Endothelial cell of umbilical vein (primary cell): Measurements from ENCODE around the gene CCR1. TPM values are rescaled to one million over a fixed set of nuclear protein-coding genes. Genes with fewer than 3 reads are reported as not detected.

Experiments used
- BruUV-seq: library from RNA; stranded (reverse); fragments of 400-500 nt; replicated peaks from 2 replicates; lab custom pipeline; 2021; lab: Mats Ljungman, UMichigan
- CTCF ChIA-PET: fragments of 300-600, 350-600 bp; sonication (Branson Sonifier 250); formaldehyde crosslinking; loops from one replicate; lab custom pipeline; 2021; ENCODE audit warnings: antibody characterized with exemption, inconsistent platforms; lab: Charles Lee
- POLR2A ChIA-PET: fragments of 300-600, 350-600 bp; sonication (Branson Sonifier 250); formaldehyde crosslinking; loops from one replicate; lab custom pipeline; 2021; ENCODE audit warnings: antibody characterized with exemption, inconsistent platforms; lab: Charles Lee
- DNase-seq: peaks from one replicate; pipeline ENCODE4 v3.0.0-alpha.2; 2011; ENCODE audit warnings: low read depth, low spot score
- FAIRE-seq: peaks from 2 replicates; lab custom pipeline; 2011; peaks lifted over from hg19 to GRCh38; lab: Jason Lieb, UNC
- H2AFZ ChIP-seq: 2 replicates; pipeline ENCODE4 v1.6.0; 2012; ENCODE audit warnings: low read depth, low read length, control low read depth, inconsistent platforms
- H3K27ac ChIP-seq: 2 replicates; pipeline ENCODE4 v1.5.1; 2011; ENCODE audit warnings: low read depth, mild to moderate bottlenecking, control low read depth, low read length, moderate library complexity; ENCODE audit not compliant: insufficient read depth
- H3K27me3 ChIP-seq, 2 experiments: 2 replicates each; pipeline versions ENCODE4 v1.6.0 to v1.6.1; 2011; ENCODE audit warnings: low read length in 2 of 2, mixed read lengths in 1 of 2; ENCODE audit not compliant: control insufficient read depth in 2 of 2, insufficient read depth in 2 of 2
- H3K36me3 ChIP-seq, 2 experiments: 2 replicates in 1 of 2; 3 replicates in 1 of 2; pipeline ENCODE4 v1.5.1; 2011; ENCODE audit warnings: low read length in 2 of 2, mild to moderate bottlenecking in 1 of 2, moderate library complexity in 1 of 2; ENCODE audit not compliant: control insufficient read depth in 2 of 2, insufficient read depth in 2 of 2; ENCODE audit errors: extremely low read depth in 1 of 2
- H3K4me1 ChIP-seq: 3 replicates; pipeline ENCODE4 v1.5.1; 2011; ENCODE audit warnings: mild to moderate bottlenecking, low read length; ENCODE audit not compliant: control insufficient read depth, insufficient read depth; ENCODE audit errors: extremely low read depth
- H3K4me2 ChIP-seq: 2 replicates; pipeline ENCODE4 v1.6.1; 2011; ENCODE audit warnings: low read length, control low read depth, mixed read lengths; ENCODE audit not compliant: insufficient read depth
- H3K4me3 ChIP-seq, 3 experiments: fragments of 200-600 bp in 1 of 3; sonication (generic), shearing (Covaris generic) in 1 of 3; replicated peaks in 1 of 3; 2 replicates each; pipeline ENCODE4 v1.5.1; 2011 to 2016; ENCODE audit warnings: control low read depth in 3 of 3, low read length in 3 of 3, mild to moderate bottlenecking in 2 of 3, inconsistent platforms in 1 of 3, low read depth in 1 of 3, moderate library complexity in 1 of 3; ENCODE audit not compliant: insufficient read depth in 1 of 3
- H3K79me2 ChIP-seq: 2 replicates; pipeline ENCODE4 v1.6.0; 2012; ENCODE audit warnings: low read length, inconsistent platforms; ENCODE audit not compliant: control insufficient read depth, insufficient read depth
- H3K9ac ChIP-seq: replicated peaks from 2 replicates; pipeline ENCODE3; 2011; ENCODE audit warnings: low read length, control low read depth; ENCODE audit not compliant: insufficient read depth; ENCODE audit errors: extremely low read depth
- H3K9me1 ChIP-seq: replicated peaks from 3 replicates; pipeline ENCODE4 v1.6.0; 2011; ENCODE audit warnings: mild to moderate bottlenecking, low read length; ENCODE audit not compliant: control insufficient read depth, insufficient read depth; ENCODE audit errors: extremely low read depth
- H3K9me3 ChIP-seq: replicated peaks from 2 replicates; pipeline ENCODE4 v1.5.1; 2012; ENCODE audit warnings: low read length, inconsistent platforms; ENCODE audit not compliant: control insufficient read depth, insufficient read depth
- H4K20me1 ChIP-seq: replicated peaks from 2 replicates; pipeline ENCODE3; 2011; ENCODE audit warnings: mild to moderate bottlenecking, low read length; ENCODE audit not compliant: control insufficient read depth, insufficient read depth; ENCODE audit errors: extremely low read depth
- CTCF ChIP-seq, 2 donors: IDR thresholded peaks; 1 replicate in 1 of 2; 2 replicates in 1 of 2; pipeline ENCODE4 v1.5.1; 2011; ENCODE audit warnings: low read length in 2 of 2, mild to moderate bottlenecking in 2 of 2, moderate library complexity in 2 of 2, control low read depth in 1 of 2, inconsistent platforms in 1 of 2, low read depth in 1 of 2; ENCODE audit not compliant: insufficient read depth in 1 of 2; ENCODE audit errors: extremely low read depth in 1 of 2
- EZH2 ChIP-seq: IDR thresholded peaks from 2 replicates; pipeline ENCODE4 v1.6.1; 2012; ENCODE audit warnings: borderline replicate concordance, low read depth, mild to moderate bottlenecking, moderate library complexity, low read length, inconsistent platforms; ENCODE audit not compliant: severe bottlenecking
- FOS ChIP-seq: IDR thresholded peaks from 2 replicates; pipeline ENCODE4 v1.6.1; 2011; ENCODE audit warnings: mild to moderate bottlenecking, low read length, moderate library complexity, borderline replicate concordance; ENCODE audit not compliant: insufficient read depth
- GATA2 ChIP-seq: IDR thresholded peaks from 2 replicates; pipeline ENCODE4 v1.7.0; 2011; ENCODE audit warnings: low read depth, mild to moderate bottlenecking, moderate library complexity, mixed read lengths, low read length; ENCODE audit not compliant: insufficient read length, insufficient read depth
- JUN ChIP-seq: IDR thresholded peaks from 2 replicates; pipeline ENCODE4 v1.6.1; 2011; ENCODE audit warnings: borderline replicate concordance, low read depth; ENCODE audit not compliant: insufficient read length, insufficient read depth
- MAX ChIP-seq: IDR thresholded peaks from 2 replicates; pipeline ENCODE4 v1.6.1; 2011; ENCODE audit not compliant: insufficient read depth, insufficient read length
- MYC ChIP-seq: IDR thresholded peaks from one replicate; pipeline ENCODE4 v1.6.1; 2011; ENCODE audit warnings: mild to moderate bottlenecking, low read depth, low read length
- POLR2A ChIP-seq: IDR thresholded peaks from 2 replicates; pipeline ENCODE4 v1.6.1; 2012; ENCODE audit warnings: low read depth, mild to moderate bottlenecking, control low read depth, low read length
- POLR2AphosphoS5 ChIP-seq: IDR thresholded peaks from 2 replicates; pipeline ENCODE4 v1.6.1; 2012; ENCODE audit warnings: low read depth, mild to moderate bottlenecking, control low read depth, low read length, moderate library complexity; ENCODE audit not compliant: insufficient read depth
- dilution Hi-C: fragments of 300-500 bp; cut with MboI; formaldehyde crosslinking; loops from one replicate; pipeline ENCODE4 v1.15.0; 2019; ENCODE audit warnings: low sequenced_read_pairs; ENCODE audit not compliant: extremely low pct_ligation_motif_present
- intact Hi-C: fragments of 100-400 bp; cut with micrococcal nuclease; formaldehyde crosslinking; loops from one replicate; pipeline ENCODE4 v1.10.0; 2022
- polyA plus RNA-seq, 4 experiments: library from polyadenylated mRNA; depleted of rRNA in 3 of 4; stranded (reverse) in 3 of 4; unstranded in 1 of 4; fragments of >200 nt; gene quantifications; 2 replicates each; pipeline versions ENCODE4 v1.2.1 to v1.2.3, GENCODE V29; 2011 to 2012; ENCODE audit warnings: missing spikeins in 1 of 4
- total RNA-seq: library from RNA; stranded (reverse); gene quantifications from 2 replicates; pipeline ENCODE4 v1.2.3, GENCODE V29; 2021

CCR1 gene
- total and polyA plus RNA-seq, 2 donors (not counting 3 experiments of a cell fraction or from before 2014, with no cell fraction given): not detected

GRCh38 chr3:46242120-46242519 lies 34.0 kb upstream of the CCR1 start, which contains the start of gene CCR3:
CCR3 (plus strand) TSS chr3:46242460; CDS start chr3:46265159, 22,699 bp downstream.
- CTCF ChIA-PET: no interaction called here
- Histone ChIP-seq H3K9me1 (no peaks in the 10 kb centered on the region), H3K27ac (no peak within 1 kb of the TSS), H3K4me3 (no peak within 1 kb of the TSS), H3K4me2 (no peak within 1 kb of the TSS), H4K20me1 (no peaks in the 10 kb centered on the region), H2AFZ (no peak within 1 kb of the TSS), H3K9ac (no peak within 1 kb of the TSS), H3K36me3 (no peaks in the 10 kb centered on the region), H3K27me3 (peaks cover 0 to 3% of the 10 kb centered on the region in 2 experiments), H3K4me1 (no peaks in the 10 kb centered on the region), H3K9me3 (no peaks in the 10 kb centered on the region), H3K79me2 (no peaks in the 10 kb centered on the region)
- intact Hi-C loops: no loop called here
- POLR2A ChIA-PET: no interaction called here
- DNase-seq (no peak), FAIRE-seq (no peak)
- TF ChIP-seq FOS (no peak), POLR2A (no peak), JUN (no peak)
- BruUV-seq: no TSS peak
- dilution Hi-C loops: no loop called here

- H3K27ac ChIP-seq: no peak overlapping the region
- DNase-seq (no peak), FAIRE-seq (no peak)
- H3K36me3 ChIP-seq: no peaks in the 10 kb centered on the region
- no peak for TF ChIP-seq CTCF (IDR thresholded peaks at IDR 0.05; ENCODE audit: extremely low read depth in 1 of 2, insufficient read depth in 1 of 2, low read depth in 1 of 2, low read length in 2 of 2)
- no peak for TF ChIP-seq FOS
- TF ChIP-seq MYC: no peak
- no peak for TF ChIP-seq EZH2
- no peak for TF ChIP-seq JUN
- no peak for TF ChIP-seq GATA2
- no peak for TF ChIP-seq MAX
- TF ChIP-seq POLR2A: no peak
- TF ChIP-seq POLR2AphosphoS5: no peak
- H4K20me1 ChIP-seq: no peaks in the 10 kb centered on the region
- ChIA-PET CTCF (no interaction called here), POLR2A (no interaction called here)
- no peaks in the 10 kb centered on the region for H3K9me3 ChIP-seq
- no peak overlapping the region for H2AFZ ChIP-seq
- H3K27me3 ChIP-seq: peaks cover 0 to 3% of the 10 kb centered on the region in 2 experiments
- dilution Hi-C loops (no loop called here), intact Hi-C loops (no loop called here)
- no peak overlapping the region for H3K4me2 ChIP-seq
- no peak overlapping the region for H3K4me3 ChIP-seq
- no TSS peak for BruUV-seq
- no peak overlapping the region for H3K9ac ChIP-seq
- no peaks in the 10 kb centered on the region for H3K9me1 ChIP-seq
- H3K4me1 ChIP-seq: no peaks in the 10 kb centered on the region
- H3K79me2 ChIP-seq: no peaks in the 10 kb centered on the region
Measured at GRCh38 chr3:46239952-46240351, 31.8 kb upstream of the CCR1 start.
